ENCODE data around the gene GMCL2. TPM values are rescaled to one million over a fixed set of nuclear protein-coding genes. Genes with fewer than 3 reads are reported as not detected.

Gene GMCL2
- total RNA-seq, 1 experiment from 2014 or later: not detected

- Mint-ChIP-seq H3K27ac (peak overlapping the region in 1 of 3 experiments; percentile 42; a peak in 1 of 7 replicates), H3K36me3 (ENCODE audit: insufficient read depth in 1 of 3, low read depth in 3 of 3) (peaks cover 61 to 93% (median 88%) of the 10 kb centered on the region in 3 experiments; a peak in 6 of 7 replicates), H3K4me3 (peak overlapping the region in 1 of 2 experiments; percentile 11; a peak in 1 of 5 replicates), H3K4me1 (peaks cover 2 to 5% of the 10 kb centered on the region in 2 experiments; a peak in 3 of 4 replicates), H3K27me3 (ENCODE audit: low read depth) (peaks cover 2% of the 10 kb centered on the region; the same call in 1 of the 2 replicates), H3K9me3 (no peaks in the 10 kb centered on the region)
- no peak overlapping the region for H3K27ac ChIP-seq (ENCODE audit: insufficient read length, low read depth, low read length)
- no peak overlapping the region for H2BK20ac ChIP-seq (ENCODE audit: low read depth, low read length, poor library complexity, severe bottlenecking)
- no peak overlapping the region for H3K4me2 ChIP-seq (ENCODE audit: insufficient read depth, insufficient read length, low read length)
- peaks cover 2% of the 10 kb centered on the region for H4K20me1 ChIP-seq (ENCODE audit: control insufficient read depth, insufficient read depth, insufficient read length)
- H3K4me1 ChIP-seq (ENCODE audit: insufficient read depth, low read length): no peaks in the 10 kb centered on the region; the same call in 1 of the 2 replicates
- H4K91ac ChIP-seq (ENCODE audit: insufficient read length, low read depth, low read length): no peak overlapping the region
- H3K9me3 ChIP-seq (ENCODE audit: control insufficient read depth, low read depth, low read length): no peaks in the 10 kb centered on the region
- no peak overlapping the region for H3K56ac ChIP-seq (ENCODE audit: insufficient read length, low read depth, low read length)
- no peak overlapping the region for H3T11ph ChIP-seq (ENCODE audit: low read length)
- H2AFZ ChIP-seq (ENCODE audit: low read length): no peak overlapping the region
- H3K23me2 ChIP-seq (ENCODE audit: insufficient read length, low read depth, low read length, poor library complexity, severe bottlenecking): no peaks in the 10 kb centered on the region
- no peaks in the 10 kb centered on the region for H3K79me1 ChIP-seq (ENCODE audit: insufficient read depth, low read depth, low read length, poor library complexity, severe bottlenecking)
- no peak overlapping the region for H3K4ac ChIP-seq (ENCODE audit: low read depth, low read length)
- H2BK120ac ChIP-seq (ENCODE audit: low read depth, low read length, poor library complexity, severe bottlenecking): no peak overlapping the region
- TF ChIP-seq CTCF (conservative IDR thresholded peaks at IDR 0.05): no peak
- no peak overlapping the region for H2AK5ac ChIP-seq (ENCODE audit: insufficient read length, low read length)
- no peaks in the 10 kb centered on the region for H3K79me2 ChIP-seq (ENCODE audit: insufficient read depth, low read length)
- H3K14ac ChIP-seq (ENCODE audit: insufficient read depth, low read length): no peak overlapping the region
- H3K27me3 ChIP-seq (ENCODE audit: insufficient read depth, low read length): no peaks in the 10 kb centered on the region
- H3K9ac ChIP-seq (ENCODE audit: extremely low read depth, insufficient read length, low read length): no peak overlapping the region
- no peak overlapping the region for H2BK5ac ChIP-seq (ENCODE audit: insufficient read length, low read length)
- no peak for DNase-seq
- no peak overlapping the region for H3K18ac ChIP-seq (ENCODE audit: insufficient read length, low read depth, low read length)
- H3K23ac ChIP-seq (ENCODE audit: insufficient read length, low read depth, low read length): no peak overlapping the region
- H4K8ac ChIP-seq (replicated peaks; ENCODE audit: insufficient read length, low read depth, low read length): no peak overlapping the region
- no CpG with 5 or more reads among the region's 15 CpGs for WGBS (ENCODE audit: extremely low coverage, insufficient read length, low lambda C conversion rate)
- no peak overlapping the region for H2BK15ac ChIP-seq (ENCODE audit: low read depth, low read length)
- no peak overlapping the region for H2BK12ac ChIP-seq (ENCODE audit: insufficient read length, low read depth, low read length)
- H4K5ac ChIP-seq (ENCODE audit: insufficient read length, low read depth, low read length): no peak overlapping the region
Observed at GRCh38 chr5:178147406-178147805, 39.8 kb downstream of the GMCL2 start.

Measured in H9 (cell line).